GM18505 (cell line): ENCODE measurements around the gene CLMP.
"Not testable (repeated sequence)": the region's sequence is repeated elsewhere in the genome, so short reads cannot be mapped to it uniquely, and the experiment has no call there.

Experiments
- ATAC-seq: cut with Tn5 transposase; IDR thresholded peaks from one replicate; pipeline ENCODE4 v1.9.1; 2021; ENCODE audit not compliant: unreplicated experiment
- POLR2A ChIP-seq: IDR thresholded peaks from 4 replicates; pipeline ENCODE4 v1.6.1; 2011; ENCODE audit warnings: borderline replicate concordance; ENCODE audit not compliant: insufficient read depth, insufficient read length; ENCODE audit errors: extremely low read depth

Gene CLMP

GRCh38 chr11:123211149-123211852, 16.3 kb upstream of the CLMP start:
- TF ChIP-seq POLR2A: no peak
- no peak for ATAC-seq

GRCh38 chr11:123209591-123209990, 14.5 kb upstream of the CLMP start:
- ATAC-seq: no peak

DNA sequence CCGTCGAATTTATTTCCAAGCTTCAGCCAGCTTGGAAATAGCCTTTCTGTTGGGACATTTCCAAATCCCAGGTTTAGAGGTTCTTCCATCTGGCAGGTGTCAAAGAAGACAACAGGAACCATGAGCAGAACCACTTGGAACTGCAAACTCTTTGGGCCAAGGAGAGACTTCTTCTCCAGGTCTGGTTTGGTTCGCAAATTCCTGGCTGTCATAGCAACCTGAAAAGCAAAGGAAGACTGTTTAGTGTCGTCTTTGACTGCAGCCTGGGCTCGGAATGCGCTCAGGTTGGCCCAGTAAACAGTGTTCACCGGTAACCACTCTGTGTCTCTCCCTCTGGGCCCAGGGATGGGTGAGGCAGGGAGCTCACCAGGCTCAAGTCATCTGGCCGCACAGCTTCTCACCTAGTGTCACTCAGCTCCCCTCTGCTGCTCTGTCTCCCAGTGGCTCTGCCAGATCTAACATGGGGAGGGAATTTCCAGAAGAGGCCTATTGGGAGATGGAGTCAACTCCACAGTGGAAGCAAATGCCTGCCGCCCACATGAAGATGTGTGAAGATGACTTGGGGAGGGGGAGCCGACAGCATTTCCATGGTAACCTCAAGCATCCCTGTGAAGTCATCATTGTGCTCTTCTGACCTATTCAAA, 11.9 kb upstream of the CLMP start:
- ATAC-seq: no peak
- no peak for TF ChIP-seq POLR2A

More at GRCh38 chr11:123209591-123209990, 14.5 kb upstream of the CLMP start:
- no peak for TF ChIP-seq POLR2A

- not testable (repeated sequence) for ATAC-seq
Measured at GRCh38 chr11:123206055-123206454, 11.0 kb upstream of the CLMP start.

GRCh38 chr11:123203934-123204333, 8.9 kb upstream of the CLMP start:
- no peak for ATAC-seq
- TF ChIP-seq POLR2A: no peak

DNA sequence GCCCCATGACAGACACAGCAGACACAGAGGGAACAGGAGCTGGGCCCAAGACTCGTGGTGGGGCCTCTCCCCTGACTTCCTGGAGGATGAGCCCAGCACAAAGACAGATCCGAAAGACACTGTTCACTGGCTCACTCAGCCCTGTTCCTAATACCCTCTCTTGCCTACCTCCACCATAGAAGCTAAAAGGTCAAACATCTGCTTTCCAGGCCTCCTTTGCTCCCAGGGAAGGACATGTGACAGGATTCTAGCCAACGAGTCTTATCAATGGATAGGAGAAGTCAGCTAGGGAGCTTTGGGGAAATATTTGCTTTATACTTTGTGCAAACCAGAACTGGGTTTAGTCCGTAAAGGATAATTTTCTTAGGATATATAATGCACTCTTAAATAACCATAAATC, 8.4 kb upstream of the CLMP start:
- TF ChIP-seq POLR2A: no peak
- ATAC-seq: no peak

- no peak for TF ChIP-seq POLR2A
- ATAC-seq: no peak
Measured at GRCh38 chr11:123202155-123203151, 7.4 kb upstream of the CLMP start.

- no peak for ATAC-seq
- no peak for TF ChIP-seq POLR2A
Measured at GRCh38 chr11:123200264-123200663, 5.2 kb upstream of the CLMP start.

DNA sequence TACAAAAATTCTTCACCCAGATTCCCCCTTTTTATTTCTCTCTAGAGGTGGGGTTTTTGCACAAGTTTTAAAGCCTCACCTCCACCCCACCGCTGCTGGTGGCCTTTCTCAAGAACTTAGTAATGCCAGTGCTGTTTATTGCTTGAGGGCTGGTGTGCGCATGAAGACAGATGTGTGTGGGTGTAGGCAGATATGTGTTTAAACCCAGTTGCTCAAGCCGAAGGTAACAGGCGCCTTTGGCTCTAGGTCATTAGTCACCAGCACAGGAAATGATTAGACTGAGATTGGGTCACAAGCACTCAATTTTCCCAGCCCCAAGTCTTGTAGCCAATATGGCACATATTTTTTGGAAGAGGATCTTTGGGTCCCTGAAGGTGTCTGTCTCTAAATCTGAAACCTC, 2.7 kb upstream of the CLMP start:
- TF ChIP-seq POLR2A: no peak
- no peak for ATAC-seq

DNA sequence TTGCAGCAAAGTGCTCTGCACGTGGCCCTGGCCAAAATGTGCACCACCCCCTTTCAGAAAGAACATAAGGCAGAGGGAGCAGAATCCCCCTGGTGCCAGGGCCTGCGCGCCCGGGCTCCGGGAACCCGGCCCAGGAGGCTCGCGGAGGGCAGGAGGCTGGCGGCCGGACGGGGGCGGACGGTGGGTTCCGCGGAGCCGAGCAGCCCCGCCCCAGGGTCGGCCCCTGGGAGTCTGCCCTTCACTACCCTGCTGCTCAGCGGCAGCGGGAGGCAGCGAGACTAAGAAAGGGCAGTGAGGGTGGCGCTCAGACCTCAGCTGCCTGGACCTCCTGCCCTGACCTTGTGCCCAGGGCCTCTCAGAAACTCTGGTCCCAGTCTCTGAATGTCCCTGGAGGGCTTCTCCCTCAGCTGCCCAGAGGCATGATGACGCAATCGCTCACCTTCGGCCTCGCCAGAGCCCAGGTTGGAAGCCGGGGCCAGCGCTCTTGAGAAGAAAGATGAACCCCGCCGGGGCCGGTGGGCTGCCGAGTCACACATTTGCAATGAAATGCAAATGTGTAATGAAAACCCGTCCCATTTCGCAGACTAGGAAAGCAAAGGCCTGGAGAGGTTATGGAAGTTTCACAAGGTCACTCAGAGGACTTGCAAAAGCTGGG, 1.1 kb upstream of the CLMP start:
- no peak for TF ChIP-seq POLR2A
- no peak for ATAC-seq

DNA sequence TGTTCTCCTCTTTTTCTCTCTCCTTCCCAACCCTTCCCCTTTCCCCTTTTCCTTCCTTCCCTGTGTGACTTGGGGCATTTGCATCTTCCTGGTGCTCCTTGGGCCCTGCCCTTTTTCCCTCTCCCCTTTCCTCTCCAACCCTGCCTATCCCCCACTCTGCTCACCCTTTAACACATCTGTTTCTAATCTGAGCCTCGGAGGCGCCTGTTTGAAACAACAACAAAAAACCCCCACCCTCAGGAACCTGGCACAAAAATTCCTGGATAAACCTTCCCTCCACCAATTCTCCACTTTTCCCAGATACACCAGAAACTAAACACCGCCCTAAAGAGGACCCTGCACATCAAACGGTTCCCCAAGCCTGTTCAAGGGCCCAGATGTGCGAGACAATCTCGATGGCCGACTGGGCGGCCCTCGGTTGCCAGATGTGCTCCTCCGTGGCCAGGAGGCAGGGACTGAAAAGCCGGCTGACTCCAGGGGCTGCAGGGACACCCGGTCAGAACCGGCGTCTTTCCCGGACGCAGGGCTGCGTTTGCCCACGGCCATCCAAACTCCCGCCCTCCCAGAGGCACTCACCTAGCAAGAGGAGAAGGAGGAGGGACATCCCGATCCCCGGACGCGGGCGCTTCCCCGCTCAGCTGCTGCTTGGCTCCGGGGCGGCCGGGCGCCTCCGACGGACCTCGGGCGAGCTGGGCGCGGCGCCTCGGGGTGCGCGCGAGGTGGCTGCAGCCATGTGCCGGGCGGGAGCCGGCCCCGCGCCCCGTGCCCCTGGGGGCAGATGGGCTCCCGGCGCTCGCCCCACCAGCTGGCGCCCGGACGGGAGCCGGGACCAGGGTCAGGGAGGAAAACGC, 486 bp downstream of the CLMP start:
- ATAC-seq: no peak
- TF ChIP-seq POLR2A: no peak

DNA sequence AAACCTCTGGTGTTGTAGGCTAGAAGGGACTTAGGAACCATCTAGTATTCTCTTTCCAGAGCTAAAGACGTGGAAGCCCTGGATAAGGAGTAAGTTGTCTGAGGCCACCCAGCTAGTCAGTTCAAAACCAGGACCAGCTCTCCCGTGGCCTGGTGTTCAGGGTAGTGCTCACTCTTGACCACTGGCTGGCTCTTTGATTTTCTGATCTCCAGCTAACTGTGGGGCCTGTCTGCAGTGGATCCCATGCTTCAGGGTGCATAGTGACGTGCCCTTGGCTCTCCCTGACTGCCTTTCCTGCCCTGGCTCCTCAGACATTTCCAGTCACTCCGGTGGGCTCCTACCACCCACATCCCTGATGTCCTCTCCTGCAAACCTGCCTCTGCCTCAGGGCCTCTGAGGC, 1.3 kb downstream of the CLMP start:
- no peak for TF ChIP-seq POLR2A
- ATAC-seq: no peak

- no peak for TF ChIP-seq POLR2A
- no peak for ATAC-seq
Measured at GRCh38 chr11:123191939-123192338, 3.1 kb downstream of the CLMP start.

DNA sequence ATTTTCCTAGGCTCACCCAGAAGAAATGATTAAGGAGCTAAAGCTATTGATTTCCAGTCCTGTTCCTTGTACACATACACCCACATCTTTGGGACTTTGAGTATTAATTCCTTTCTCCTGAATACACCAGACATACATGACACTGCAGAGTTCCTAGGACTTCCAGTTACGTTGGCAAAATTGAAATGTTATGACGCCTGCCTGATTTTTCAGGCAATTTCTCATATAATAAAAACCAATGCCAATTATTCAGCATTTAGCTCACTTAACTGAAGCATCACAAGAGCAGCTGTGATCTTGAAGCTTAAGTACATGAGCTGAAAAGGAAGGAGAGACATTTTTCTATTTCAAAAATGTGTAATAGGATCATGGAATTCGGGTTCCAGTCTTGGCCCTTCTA, 4.5 kb downstream of the CLMP start:
- no peak for TF ChIP-seq POLR2A
- ATAC-seq: no peak
